HepG2 (cell line): Measurements from ENCODE around the gene PEMT. TPM values are rescaled to one million over a fixed set of nuclear protein-coding genes. Genes with fewer than 3 reads are reported as not detected.

Experiments used
- ATAC-seq: fragments of 200-7000 bp; cut with Tn5 transposase; 3 replicates; pipeline ENCODE4 v1.9.1; 2020; ENCODE audit warnings: mild to moderate bottlenecking, moderate library complexity
- BruUV-seq: library from RNA; stranded (reverse); fragments of 400-500 nt; replicated peaks from 2 replicates; lab custom pipeline; 2021; lab: Mats Ljungman, UMichigan
- CTCF ChIA-PET: fragments of 300-600 bp; formaldehyde crosslinking; extraction: SDS; loops from one replicate; lab custom pipeline; 2021; ENCODE audit warnings: low total read pairs, inconsistent platforms, low intra/inter-chr PET ratio; lab: Yijun Ruan, JAX
- POLR2A ChIA-PET: fragments of 350-600 bp; sonication (Branson Sonifier 250); formaldehyde crosslinking; loops from one replicate; lab custom pipeline; 2020; ENCODE audit warnings: antibody characterized with exemption, inconsistent platforms; lab: Yijun Ruan, JAX
- DNase-seq: peaks from one replicate; pipeline ENCODE4 v3.0.0-alpha.2; 2015; ENCODE audit warnings: low spot score
- FAIRE-seq: peaks from 3 replicates; lab custom pipeline; 2011; peaks lifted over from hg19 to GRCh38; lab: Jason Lieb, UNC
- H2AFZ ChIP-seq: one replicate; pipeline ENCODE4 v1.6.1; 2011; ENCODE audit warnings: low read length, inconsistent platforms
- H3K27ac ChIP-seq: fragments of 300-600 bp; 3 replicates; pipeline ENCODE4 v1.8.0; 2011; ENCODE audit warnings: mixed run types, mild to moderate bottlenecking, mixed read lengths, low read length, inconsistent platforms; ENCODE audit not compliant: insufficient read depth; ENCODE audit errors: extremely low read length
- H3K27me3 ChIP-seq, 2 experiments: fragments of 200-600 bp in 1 of 2; 2 replicates in 1 of 2; 3 replicates in 1 of 2; pipeline versions ENCODE4 v1.6.0 to v1.8.0; 2011; ENCODE audit warnings: low read length in 2 of 2, mild to moderate bottlenecking in 2 of 2, moderate library complexity in 2 of 2, inconsistent platforms in 1 of 2; ENCODE audit not compliant: insufficient read depth in 2 of 2, control insufficient read depth in 1 of 2
- H3K36me3 ChIP-seq, 2 experiments: fragments of 200-600 bp in 1 of 2; replicated peaks in 1 of 2; 2 replicates in 1 of 2; 3 replicates in 1 of 2; pipeline versions ENCODE4 v1.5.1 to v1.8.0; 2011; ENCODE audit warnings: low read length in 2 of 2, inconsistent platforms in 1 of 2; ENCODE audit not compliant: insufficient read depth in 2 of 2, control insufficient read depth in 1 of 2
- H3K4me1 ChIP-seq: 2 replicates; pipeline ENCODE4 v1.5.1; 2012; ENCODE audit warnings: low read length, inconsistent platforms; ENCODE audit not compliant: insufficient read depth
- H3K4me2 ChIP-seq: 2 replicates; pipeline ENCODE4 v1.6.0; 2011; ENCODE audit warnings: low read depth, low read length, inconsistent platforms
- H3K4me3 ChIP-seq, 3 experiments: fragments of 200-600 bp in 1 of 3; sonication (generic), shearing (Covaris generic) in 1 of 3; replicated peaks in 1 of 3; 2 replicates each; pipeline ENCODE4 v1.5.1; 2011 to 2016; ENCODE audit warnings: low read length in 3 of 3, inconsistent platforms in 2 of 3, low read depth in 2 of 3, mild to moderate bottlenecking in 2 of 3, control low read depth in 1 of 3, mixed read lengths in 1 of 3; ENCODE audit not compliant: insufficient read depth in 1 of 3
- H3K79me2 ChIP-seq: one replicate; pipeline ENCODE4 v1.6.1; 2011; ENCODE audit warnings: low read length, inconsistent platforms; ENCODE audit not compliant: insufficient read depth
- H3K9ac ChIP-seq: 2 replicates; pipeline ENCODE4 v1.6.0; 2011; ENCODE audit warnings: mild to moderate bottlenecking, low read depth, low read length, inconsistent platforms; ENCODE audit not compliant: insufficient read depth
- H3K9me3 ChIP-seq: 2 replicates; pipeline ENCODE4 v1.5.1; 2012; ENCODE audit warnings: mild to moderate bottlenecking, low read length
- H4K20me1 ChIP-seq: 2 replicates; pipeline ENCODE4 v1.6.0; 2011; ENCODE audit warnings: inconsistent platforms, mild to moderate bottlenecking, low read length, moderate library complexity; ENCODE audit not compliant: insufficient read depth
- AGO1 ChIP-seq: fragments of 200-400 bp; formaldehyde crosslinking; IDR thresholded peaks from 2 replicates; pipeline ENCODE4 v1.6.1; 2017; ENCODE audit warnings: mild to moderate bottlenecking, low read depth, low read length, moderate library complexity; ENCODE audit not compliant: poor library complexity, severe bottlenecking
- CBX1 ChIP-seq: IDR thresholded peaks from one replicate; pipeline ENCODE4 v1.6.1; 2016; ENCODE audit warnings: antibody characterized with exemption, low read depth
- CC2D1A ChIP-seq: sonication (generic); formaldehyde crosslinking; IDR thresholded peaks from 2 replicates; pipeline ENCODE4 v1.8.1; 2023; ENCODE audit warnings: mild to moderate bottlenecking, missing genetic modification reagents
- HOMEZ ChIP-seq: IDR thresholded peaks from 2 replicates; pipeline ENCODE4 v1.6.1; 2016; ENCODE audit warnings: low read depth
- JUNB ChIP-seq: sonication (generic); formaldehyde crosslinking; IDR thresholded peaks from 2 replicates; pipeline ENCODE4 v1.8.0; 2022; ENCODE audit warnings: missing genetic modification reagents, mild to moderate bottlenecking, borderline replicate concordance
- MAZ ChIP-seq, 2 experiments: sonication (generic) in 1 of 2; formaldehyde crosslinking in 1 of 2; IDR thresholded peaks; 2 replicates each; pipeline versions ENCODE4 v1.5.0 to v1.6.1; 2012 to 2020; ENCODE audit warnings: low read depth in 2 of 2, mild to moderate bottlenecking in 2 of 2, borderline replicate concordance in 1 of 2, improper control_type of control experiment in 1 of 2, low read length in 1 of 2, missing genetic modification reagents in 1 of 2, moderate library complexity in 1 of 2
- MED13 ChIP-seq: sonication (generic); formaldehyde crosslinking; IDR thresholded peaks from 2 replicates; pipeline ENCODE4 v1.5.0; 2020; ENCODE audit warnings: missing genetic modification reagents
- MIXL1 ChIP-seq: IDR thresholded peaks from 2 replicates; pipeline ENCODE4 v1.6.1; 2016
- MTERF4 ChIP-seq: sonication (generic); formaldehyde crosslinking; IDR thresholded peaks from 2 replicates; pipeline ENCODE4 v1.8.0; 2023; ENCODE audit warnings: mild to moderate bottlenecking, missing genetic modification reagents
- MYC ChIP-seq: sonication (generic); formaldehyde crosslinking; IDR thresholded peaks from 2 replicates; pipeline ENCODE4 v1.9.0; 2021; ENCODE audit warnings: missing genetic modification reagents, borderline replicate concordance
- NFKB2 ChIP-seq: sonication (generic); formaldehyde crosslinking; IDR thresholded peaks from 2 replicates; pipeline ENCODE4 v1.4.0; 2020; ENCODE audit warnings: missing genetic modification reagents, borderline replicate concordance
- NR2C2 ChIP-seq: sonication (generic); formaldehyde crosslinking; IDR thresholded peaks from 2 replicates; pipeline ENCODE4 v1.4.0; 2020; ENCODE audit warnings: missing genetic modification reagents, mild to moderate bottlenecking, moderate library complexity, borderline replicate concordance
- RORA ChIP-seq: sonication (generic); formaldehyde crosslinking; IDR thresholded peaks from 2 replicates; pipeline ENCODE4 v1.5.0; 2020; ENCODE audit warnings: mild to moderate bottlenecking, missing genetic modification reagents, moderate library complexity
- SIX1 ChIP-seq: sonication (generic); formaldehyde crosslinking; IDR thresholded peaks from 2 replicates; pipeline ENCODE4 v1.4.0; 2020; ENCODE audit warnings: missing genetic modification reagents, borderline replicate concordance
- SNAPC5 ChIP-seq: sonication (generic); formaldehyde crosslinking; IDR thresholded peaks from 2 replicates; pipeline ENCODE4 v1.8.1; 2023; ENCODE audit warnings: mild to moderate bottlenecking, missing genetic modification reagents, borderline replicate concordance
- ZKSCAN8 ChIP-seq: IDR thresholded peaks from 2 replicates; pipeline ENCODE4 v1.6.1; 2016; ENCODE audit warnings: borderline replicate concordance, missing genetic modification reagents, missing compliant biosample characterization
- ZNF24 ChIP-seq: fragments of 450-650 bp; IDR thresholded peaks from 2 replicates; pipeline ENCODE4 v1.6.1; 2017; ENCODE audit warnings: antibody characterized with exemption, mild to moderate bottlenecking
- ZNF605 ChIP-seq: sonication (generic); formaldehyde crosslinking; IDR thresholded peaks from 2 replicates; pipeline ENCODE4 v1.8.0; 2022; ENCODE audit warnings: mild to moderate bottlenecking, missing genetic modification reagents
- WGBS: methylation state at CpG from one replicate; pipeline ENCODE4 v1.1.6; 2017; ENCODE audit warnings: low lambda C conversion rate; 5-methylcytosine and 5-hydroxymethylcytosine counted together
- in situ Hi-C: cut with HindIII; loops from 2 replicates; pipeline ENCODE4 v1.10.0; 2017; ENCODE audit warnings: low pct_unique_long_range_greater_than_20kb; ENCODE audit not compliant: extremely low pct_ligation_motif_present
- intact Hi-C: fragments of 100-400 bp; cut with micrococcal nuclease; formaldehyde crosslinking; loops from one replicate; pipeline ENCODE4 v1.10.0; 2022; ENCODE audit not compliant: unreplicated experiment
- polyA plus RNA-seq, 8 experiments: library from polyadenylated mRNA; depleted of rRNA in 3 of 8; stranded (reverse) in 7 of 8; unstranded in 1 of 8; fragments of >200 nt; fragmentation: Illumina TruSeq in 4 of 8; extraction: Trizol in 4 of 8; gene quantifications; 2 replicates each; pipeline versions ENCODE4 v1.2.1 to v1.2.3, GENCODE V29; 2011 to 2016; ENCODE audit warnings: low read depth in 4 of 8, missing spikeins in 1 of 8, mixed read lengths in 1 of 8; ENCODE audit not compliant: insufficient read depth in 1 of 8
- total RNA-seq, 5 experiments: library from RNA; depleted of rRNA; stranded (reverse); fragments of >200 nt; fragmentation: Illumina TruSeq; extraction: Trizol; gene quantifications; 2 replicates each; pipeline ENCODE4 v1.2.3, GENCODE V29; 2016; ENCODE audit warnings: low read depth in 1 of 5
- TF ChIP-seq, protein P1 (sequence below): sonication (generic); formaldehyde crosslinking; IDR thresholded peaks from 2 replicates; pipeline ENCODE4 v1.4.0; 2020; ENCODE audit warnings: missing genetic modification reagents
- TF ChIP-seq, protein P2 (sequence below): sonication (generic); formaldehyde crosslinking; IDR thresholded peaks from 2 replicates; pipeline ENCODE4 v1.4.0; 2020; ENCODE audit warnings: missing genetic modification reagents

Gene PEMT
- total and polyA plus RNA-seq, 2 of the 13 experiments (the other 11 are each of a cell fraction or from before 2014, with no cell fraction given), result 31.7 to 43.6 TPM

GRCh38 chr17:17492571-17492970 lies 98.9 kb downstream of the PEMT start:
- ATAC-seq, result no peak
- in situ Hi-C loops (no loop called here), intact Hi-C loops (no loop called here)
- 97% methylated on average over 9 of the region's 9 CpGs for WGBS
- TF ChIP-seq RORA (CRISPR knock-in tag), result no peak
- no peak for TF ChIP-seq SIX1 (CRISPR knock-in tag)
- TF ChIP-seq NR2C2 (CRISPR knock-in tag), result no peak
- no peak for TF ChIP-seq CC2D1A
- TF ChIP-seq MIXL1 (CRISPR knock-in tag), result no peak
- no peak for TF ChIP-seq SNAPC5 (CRISPR knock-in tag)
- no peak for TF ChIP-seq MTERF4 (CRISPR knock-in tag)
- TF ChIP-seq, protein P1, sequence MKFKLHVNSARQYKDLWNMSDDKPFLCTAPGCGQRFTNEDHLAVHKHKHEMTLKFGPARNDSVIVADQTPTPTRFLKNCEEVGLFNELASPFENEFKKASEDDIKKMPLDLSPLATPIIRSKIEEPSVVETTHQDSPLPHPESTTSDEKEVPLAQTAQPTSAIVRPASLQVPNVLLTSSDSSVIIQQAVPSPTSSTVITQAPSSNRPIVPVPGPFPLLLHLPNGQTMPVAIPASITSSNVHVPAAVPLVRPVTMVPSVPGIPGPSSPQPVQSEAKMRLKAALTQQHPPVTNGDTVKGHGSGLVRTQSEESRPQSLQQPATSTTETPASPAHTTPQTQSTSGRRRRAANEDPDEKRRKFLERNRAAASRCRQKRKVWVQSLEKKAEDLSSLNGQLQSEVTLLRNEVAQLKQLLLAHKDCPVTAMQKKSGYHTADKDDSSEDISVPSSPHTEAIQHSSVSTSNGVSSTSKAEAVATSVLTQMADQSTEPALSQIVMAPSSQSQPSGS (CRISPR knock-in tag), result no peak
- TF ChIP-seq ZNF24, result no peak
- TF ChIP-seq, protein P2, sequence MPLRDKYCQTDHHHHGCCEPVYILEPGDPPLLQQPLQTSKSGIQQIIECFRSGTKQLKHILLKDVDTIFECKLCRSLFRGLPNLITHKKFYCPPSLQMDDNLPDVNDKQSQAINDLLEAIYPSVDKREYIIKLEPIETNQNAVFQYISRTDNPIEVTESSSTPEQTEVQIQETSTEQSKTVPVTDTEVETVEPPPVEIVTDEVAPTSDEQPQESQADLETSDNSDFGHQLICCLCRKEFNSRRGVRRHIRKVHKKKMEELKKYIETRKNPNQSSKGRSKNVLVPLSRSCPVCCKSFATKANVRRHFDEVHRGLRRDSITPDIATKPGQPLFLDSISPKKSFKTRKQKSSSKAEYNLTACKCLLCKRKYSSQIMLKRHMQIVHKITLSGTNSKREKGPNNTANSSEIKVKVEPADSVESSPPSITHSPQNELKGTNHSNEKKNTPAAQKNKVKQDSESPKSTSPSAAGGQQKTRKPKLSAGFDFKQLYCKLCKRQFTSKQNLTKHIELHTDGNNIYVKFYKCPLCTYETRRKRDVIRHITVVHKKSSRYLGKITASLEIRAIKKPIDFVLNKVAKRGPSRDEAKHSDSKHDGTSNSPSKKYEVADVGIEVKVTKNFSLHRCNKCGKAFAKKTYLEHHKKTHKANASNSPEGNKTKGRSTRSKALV, result no peak
- no peak for TF ChIP-seq MED13 (CRISPR knock-in tag)
- TF ChIP-seq AGO1, result no peak
- no peak for TF ChIP-seq MAZ (IDR thresholded peaks at IDR 0.05; ENCODE audit: borderline replicate concordance, low read depth, low read length)
- TF ChIP-seq MAZ (CRISPR knock-in tag; IDR thresholded peaks at IDR 0.05; ENCODE audit: low read depth), result no peak
- no peak for TF ChIP-seq MYC (CRISPR knock-in tag)
- no peak for TF ChIP-seq CBX1
- TF ChIP-seq ZKSCAN8 (CRISPR knock-in tag), result no peak
- no peak for TF ChIP-seq ZNF605 (CRISPR knock-in tag)
- no peak for TF ChIP-seq NFKB2 (CRISPR knock-in tag)
- TF ChIP-seq HOMEZ (CRISPR knock-in tag), result no peak
- no peak for TF ChIP-seq JUNB (CRISPR knock-in tag)
- POLR2A ChIA-PET, result interaction anchor here (0.6 kb wide), 1 partner anchor 106 kb away, joined by 3 read pairs; no protein-coding TSS in a partner anchor
- Histone ChIP-seq H3K27me3 (peaks cover 0 to 6% of the 10 kb centered on the region in 2 experiments; a peak in 2 of 5 replicates), H3K4me2 (no peak overlapping the region), H3K79me2 (no peaks in the 10 kb centered on the region), H3K36me3 (peaks cover 10 to 23% of the 10 kb centered on the region in 2 experiments; a peak in 4 of 5 replicates), H3K9me3 (no peaks in the 10 kb centered on the region), H3K9ac (no peak overlapping the region), H2AFZ (no peak overlapping the region), H3K4me1 (peaks cover 43% of the 10 kb centered on the region), H4K20me1 (no peaks in the 10 kb centered on the region), H3K4me3 (no peak overlapping the region), H3K27ac (no peak overlapping the region)
- TSS peak; percentile 26 for BruUV-seq
- CTCF ChIA-PET, result no interaction called here
- no peak for FAIRE-seq
- DNase-seq, result no peak
